Sigmoid colon (tissue), 4 donors: ENCODE measurements around the gene EMILIN2.

Experiments used
- CTCF ChIP-seq, 4 experiments: fragments of 450-650 bp in 3 of 4; fragments of 200-600 bp in 1 of 4; IDR thresholded peaks; one replicate each; pipeline ENCODE4 v1.5.1; 2016 to 2019; ENCODE audit warnings: antibody characterized with exemption in 4 of 4, mild to moderate bottlenecking in 3 of 4, moderate library complexity in 2 of 4
- EP300 ChIP-seq, 4 donors: sonication (generic); formaldehyde crosslinking; IDR thresholded peaks; one replicate each; pipeline ENCODE4 v1.6.1; 2017; ENCODE audit warnings: antibody characterized with exemption in 4 of 4
- POLR2A ChIP-seq, 2 donors: fragments of 450-650 bp; IDR thresholded peaks; one replicate each; pipeline ENCODE4 v1.6.1; 2016; ENCODE audit warnings: antibody characterized with exemption in 2 of 2, mild to moderate bottlenecking in 2 of 2, moderate library complexity in 2 of 2
- POLR2AphosphoS5 ChIP-seq, 4 donors: sonication (generic); formaldehyde crosslinking; IDR thresholded peaks; one replicate each; pipeline ENCODE4 v1.6.1; 2017; ENCODE audit warnings: antibody characterized with exemption in 4 of 4

GRCh38 chr18:2825613-2826175 is 21.1 kb upstream of the EMILIN2 start:
- TF ChIP-seq CTCF (IDR thresholded peaks at IDR 0.05) (no peak), POLR2AphosphoS5 (IDR thresholded peaks at IDR 0.05) (no peak), POLR2A (IDR thresholded peaks at IDR 0.05) (no peak), EP300 (IDR thresholded peaks at IDR 0.05) (no peak)
